Measurements from ENCODE around the gene LOC101059915.

LOC101059915 gene

GRCh38 chrX:71625471-71625870 is 41.9 kb upstream of the LOC101059915 start:
- Histone ChIP-seq H3K4me3 (no peak overlapping the region), H3K27ac (no peak overlapping the region), H3K36me3 (no peaks in the 10 kb centered on the region), H3K27me3 (replicated peaks; ENCODE audit: insufficient read depth) (no peaks in the 10 kb centered on the region), H3K9me3 (no peaks in the 10 kb centered on the region), H3K4me1 (ENCODE audit: control insufficient read depth in 1 of 2, low read depth in 2 of 2) (peaks cover 4 to 15% of the 10 kb centered on the region in 2 donors)
- ATAC-seq (ENCODE audit: insufficient number of reproducible peaks, low FRiP score, low read depth) = no peak
- DNase-seq (ENCODE audit: low spot score) = no peak
- TF ChIP-seq CTCF (IDR thresholded peaks at IDR 0.05) = no peak

DNA sequence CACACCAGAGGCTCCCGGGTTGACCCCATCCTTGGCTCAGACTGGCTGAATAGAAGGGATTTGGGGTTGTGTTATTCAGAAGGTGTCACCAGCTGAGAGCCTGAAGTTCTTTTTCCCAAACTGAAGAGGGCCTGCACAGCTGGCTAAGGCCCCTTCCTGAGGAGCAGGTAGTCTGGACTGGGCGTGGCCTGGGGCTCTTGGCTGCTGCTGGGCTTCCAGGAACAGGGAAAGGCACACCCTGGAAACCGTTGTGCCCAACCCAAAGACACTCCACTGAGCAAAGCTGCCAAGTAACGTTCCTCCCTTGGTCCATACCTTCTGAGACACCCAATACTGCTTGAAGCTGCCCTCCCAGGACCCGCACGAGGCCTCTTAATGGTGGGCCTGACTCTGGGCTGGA is 40.8 kb upstream of the LOC101059915 start:
- TF ChIP-seq CTCF (IDR thresholded peaks at IDR 0.05) = no peak
- no peak overlapping the region for H3K27ac ChIP-seq
- no peak overlapping the region for H3K4me3 ChIP-seq
- no peak for ATAC-seq (ENCODE audit: insufficient number of reproducible peaks, low FRiP score, low read depth)
- peaks cover 4 to 15% of the 10 kb centered on the region in 2 donors for H3K4me1 ChIP-seq (ENCODE audit: control insufficient read depth in 1 of 2, low read depth in 2 of 2)
- DNase-seq (ENCODE audit: low spot score) = no peak
- H3K36me3 ChIP-seq = no peaks in the 10 kb centered on the region
- H3K27me3 ChIP-seq (replicated peaks; ENCODE audit: insufficient read depth) = no peaks in the 10 kb centered on the region
- H3K9me3 ChIP-seq = no peaks in the 10 kb centered on the region

GRCh38 chrX:71627588-71628404 is 39.5 kb upstream of the LOC101059915 start:
- no peak overlapping the region for H3K27ac ChIP-seq
- ATAC-seq (ENCODE audit: insufficient number of reproducible peaks, low FRiP score, low read depth) = no peak
- no peaks in the 10 kb centered on the region for H3K27me3 ChIP-seq (replicated peaks; ENCODE audit: insufficient read depth)
- TF ChIP-seq CTCF (IDR thresholded peaks at IDR 0.05) = no peak
- H3K36me3 ChIP-seq = no peaks in the 10 kb centered on the region
- H3K4me1 ChIP-seq (ENCODE audit: control insufficient read depth in 1 of 2, low read depth in 2 of 2) = peaks cover 4 to 6% of the 10 kb centered on the region in 2 donors
- DNase-seq (ENCODE audit: low spot score) = no peak
- H3K4me3 ChIP-seq = no peak overlapping the region
- no peaks in the 10 kb centered on the region for H3K9me3 ChIP-seq

- TF ChIP-seq CTCF (IDR thresholded peaks at IDR 0.05) = no peak
- no peaks in the 10 kb centered on the region for H3K4me1 ChIP-seq (ENCODE audit: control insufficient read depth in 1 of 2, low read depth in 2 of 2)
- no peak overlapping the region for H3K27ac ChIP-seq
- ATAC-seq (ENCODE audit: insufficient number of reproducible peaks, low FRiP score, low read depth) (no peak), DNase-seq (ENCODE audit: low spot score) (no peak)
- H3K4me3 ChIP-seq = no peak overlapping the region
- no peaks in the 10 kb centered on the region for H3K9me3 ChIP-seq
- no peaks in the 10 kb centered on the region for H3K27me3 ChIP-seq (replicated peaks; ENCODE audit: insufficient read depth)
- no peaks in the 10 kb centered on the region for H3K36me3 ChIP-seq
These were observed 37.9 kb upstream of the LOC101059915 start for GRCh38 chrX:71629467-71629866.

DNA sequence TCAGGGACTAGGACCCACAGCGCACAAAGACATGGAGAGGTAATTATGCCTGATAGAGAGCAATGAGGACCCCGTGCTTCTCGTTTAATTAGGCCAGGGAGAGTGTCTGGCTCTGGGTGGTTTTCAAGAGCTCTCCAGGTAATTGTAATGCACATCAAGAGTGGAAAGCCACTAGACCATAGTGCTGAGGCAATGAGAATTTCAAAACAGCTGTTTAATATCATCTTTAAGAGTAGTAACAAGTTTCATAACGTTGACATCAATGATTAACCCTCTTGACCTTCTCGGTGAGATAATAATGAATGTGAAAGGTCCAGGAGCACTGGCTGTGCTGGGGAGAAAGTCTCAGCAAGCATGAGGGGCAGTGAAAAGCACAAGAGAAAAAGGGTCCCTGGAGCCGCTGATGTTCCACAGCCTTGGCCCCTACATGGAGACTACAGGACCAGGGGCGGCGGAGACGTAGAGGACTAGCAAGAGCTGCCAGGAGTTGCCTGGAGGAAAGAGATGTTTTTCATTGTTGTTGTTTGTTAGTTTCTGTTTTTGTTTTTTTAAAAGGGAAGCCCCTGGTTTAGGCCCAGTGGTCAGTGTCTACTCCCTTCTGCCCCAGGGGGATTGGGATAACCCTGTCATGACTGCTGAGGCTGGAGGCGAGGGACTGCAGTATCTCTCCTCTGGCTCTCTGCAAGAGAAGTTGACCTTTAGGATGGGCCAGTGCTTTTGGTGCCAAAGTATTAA is 34.3 kb upstream of the LOC101059915 start:
- no peaks in the 10 kb centered on the region for H3K4me1 ChIP-seq (ENCODE audit: control insufficient read depth in 1 of 2, low read depth in 2 of 2)
- no peaks in the 10 kb centered on the region for H3K36me3 ChIP-seq
- DNase-seq (ENCODE audit: low spot score) = no peak
- ATAC-seq (ENCODE audit: insufficient number of reproducible peaks, low FRiP score, low read depth) = no peak
- H3K27ac ChIP-seq = no peak overlapping the region
- no peaks in the 10 kb centered on the region for H3K27me3 ChIP-seq (replicated peaks; ENCODE audit: insufficient read depth)
- no peak for TF ChIP-seq CTCF (IDR thresholded peaks at IDR 0.05)
- no peak overlapping the region for H3K4me3 ChIP-seq
- no peaks in the 10 kb centered on the region for H3K9me3 ChIP-seq

Data from thoracic aorta (tissue), 2 donors.